Vagina (tissue), 2 donors: ENCODE data around the gene MSI2.

Experiments
- POLR2A ChIP-seq, 2 donors: fragments of 450-650 bp; IDR thresholded peaks; one replicate each; pipeline ENCODE4 v1.6.1; 2017; ENCODE audit warnings: antibody characterized with exemption in 2 of 2, mild to moderate bottlenecking in 2 of 2, moderate library complexity in 2 of 2
- POLR2AphosphoS5 ChIP-seq, 2 donors: sonication (generic); formaldehyde crosslinking; IDR thresholded peaks; one replicate each; pipeline ENCODE4 v1.9.0; 2017; ENCODE audit warnings: antibody characterized with exemption in 2 of 2, mild to moderate bottlenecking in 2 of 2, low read depth in 1 of 2; ENCODE audit not compliant: insufficient read depth in 1 of 2
- TF ChIP-seq, protein P1 (sequence below), 3 experiments: fragments of 450-650 bp in 2 of 3; fragments of 200-600 bp in 1 of 3; sonication (generic) in 1 of 3; IDR thresholded peaks; one replicate each; pipeline ENCODE4 v1.5.1; 2017 to 2019; ENCODE audit warnings: antibody characterized with exemption in 3 of 3, mild to moderate bottlenecking in 2 of 3, moderate library complexity in 2 of 3

- TF ChIP-seq, protein P1, sequence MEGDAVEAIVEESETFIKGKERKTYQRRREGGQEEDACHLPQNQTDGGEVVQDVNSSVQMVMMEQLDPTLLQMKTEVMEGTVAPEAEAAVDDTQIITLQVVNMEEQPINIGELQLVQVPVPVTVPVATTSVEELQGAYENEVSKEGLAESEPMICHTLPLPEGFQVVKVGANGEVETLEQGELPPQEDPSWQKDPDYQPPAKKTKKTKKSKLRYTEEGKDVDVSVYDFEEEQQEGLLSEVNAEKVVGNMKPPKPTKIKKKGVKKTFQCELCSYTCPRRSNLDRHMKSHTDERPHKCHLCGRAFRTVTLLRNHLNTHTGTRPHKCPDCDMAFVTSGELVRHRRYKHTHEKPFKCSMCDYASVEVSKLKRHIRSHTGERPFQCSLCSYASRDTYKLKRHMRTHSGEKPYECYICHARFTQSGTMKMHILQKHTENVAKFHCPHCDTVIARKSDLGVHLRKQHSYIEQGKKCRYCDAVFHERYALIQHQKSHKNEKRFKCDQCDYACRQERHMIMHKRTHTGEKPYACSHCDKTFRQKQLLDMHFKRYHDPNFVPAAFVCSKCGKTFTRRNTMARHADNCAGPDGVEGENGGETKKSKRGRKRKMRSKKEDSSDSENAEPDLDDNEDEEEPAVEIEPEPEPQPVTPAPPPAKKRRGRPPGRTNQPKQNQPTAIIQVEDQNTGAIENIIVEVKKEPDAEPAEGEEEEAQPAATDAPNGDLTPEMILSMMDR (IDR thresholded peaks at IDR 0.05) = no peak
- TF ChIP-seq POLR2A (IDR thresholded peaks at IDR 0.05) = no peak
- TF ChIP-seq POLR2AphosphoS5 (IDR thresholded peaks at IDR 0.05; ENCODE audit: insufficient read depth in 1 of 2, low read depth in 1 of 2) = no peak
Observed at GRCh38 chr17:57285701-57286100, 29.4 kb downstream of the MSI2 start.
